ENCODE results near the gene STAMBPL1.
"Not testable (repeated sequence)": the region's sequence is repeated elsewhere in the genome, so short reads cannot be mapped to it uniquely, and the experiment has no call there.

STAMBPL1 gene

GRCh38 chr10:88858491-88858890, 21.6 kb upstream of the STAMBPL1 start:
- DNase-seq, result no peak

DNA sequence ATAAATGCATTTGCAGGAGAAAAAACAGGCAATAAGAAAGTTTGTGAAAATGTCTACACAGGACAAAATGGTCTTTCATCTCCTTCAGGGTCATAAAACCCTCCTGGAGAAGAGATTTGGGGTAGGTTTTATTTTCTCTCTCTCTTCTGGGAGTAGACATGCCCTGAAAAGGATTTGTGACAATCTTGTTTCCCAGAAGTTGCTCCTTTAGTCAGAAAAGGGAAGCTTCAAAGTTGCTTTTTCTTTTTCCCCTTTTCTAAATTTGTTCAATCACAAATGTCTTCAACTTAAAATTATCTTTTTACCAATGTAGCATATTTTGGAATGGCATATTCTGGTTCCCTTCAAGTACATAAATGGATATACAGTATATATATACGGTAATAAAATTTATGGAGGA, 19.0 kb upstream of the STAMBPL1 start:
- DNase-seq, result no peak

DNA sequence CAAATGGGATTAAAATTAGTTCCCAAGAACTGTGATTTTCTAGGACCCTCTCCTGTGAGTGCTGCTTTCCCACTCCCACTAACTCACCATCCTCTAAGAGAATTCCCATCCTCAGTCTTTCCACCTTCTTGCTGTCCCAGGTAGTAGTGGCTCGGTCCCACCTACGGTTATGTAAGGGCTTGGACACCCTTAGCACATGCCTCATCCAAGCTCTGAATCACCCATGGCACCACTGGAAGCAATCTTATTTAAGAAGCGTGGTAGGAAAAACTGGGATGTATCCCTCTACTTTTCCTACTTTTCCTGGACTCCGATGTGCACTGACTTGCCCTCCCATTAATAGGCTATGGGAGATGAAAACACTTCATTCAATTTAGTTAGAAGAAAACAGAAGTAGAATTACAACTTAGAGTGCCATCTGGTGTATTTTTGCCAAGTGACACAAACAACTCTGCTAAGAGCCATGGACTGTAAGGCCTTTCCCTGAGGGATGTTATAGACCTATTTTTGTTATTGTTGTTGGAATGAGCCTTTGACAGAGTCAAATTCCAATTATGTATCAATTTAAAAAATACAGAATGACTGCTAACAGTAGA, 14.7 kb upstream of the STAMBPL1 start:
- DNase-seq, result no peak

- no peak for DNase-seq
Observed at GRCh38 chr10:88866454-88866853, 13.6 kb upstream of the STAMBPL1 start.

DNA sequence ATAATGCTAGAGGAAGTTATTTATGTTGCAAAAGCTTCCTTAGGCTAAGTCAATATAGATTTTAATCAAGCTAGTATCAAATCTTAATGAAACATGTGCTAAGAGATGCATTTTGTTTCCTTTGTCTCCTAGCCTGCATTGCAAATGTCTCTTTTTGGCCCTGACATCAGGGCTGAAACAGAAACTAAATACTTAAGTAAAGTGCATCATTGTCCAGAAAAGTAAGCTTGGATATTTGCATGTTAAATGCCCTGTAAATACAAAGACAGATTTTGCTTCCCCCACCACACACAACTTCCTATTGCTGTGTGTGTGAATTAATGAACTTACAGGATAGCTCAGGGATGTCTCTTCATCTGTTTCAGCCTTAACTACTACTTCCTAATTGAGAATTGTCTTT, 10.0 kb upstream of the STAMBPL1 start:
- no peak for DNase-seq

GRCh38 chr10:88873757-88874156, 6.3 kb upstream of the STAMBPL1 start:
- DNase-seq, result no peak

DNA sequence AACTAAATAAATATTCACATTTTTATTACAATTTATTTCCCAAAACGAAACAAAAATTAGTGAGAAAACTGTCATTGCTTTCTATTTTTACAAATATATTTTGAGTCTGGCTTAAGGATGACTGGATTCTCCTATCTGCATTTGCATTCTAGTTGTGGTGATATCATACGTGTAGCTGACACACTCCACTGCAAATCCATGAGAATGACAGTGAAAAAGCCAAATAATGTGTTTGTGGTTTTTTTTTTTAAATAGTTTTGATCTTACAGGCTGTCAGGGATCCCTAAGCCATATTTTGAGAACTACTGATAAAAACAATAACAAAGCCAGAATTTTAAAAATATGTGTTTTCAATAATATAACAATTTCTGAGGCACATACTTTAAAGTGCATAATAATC, 5.8 kb upstream of the STAMBPL1 start:
- no peak for DNase-seq

GRCh38 chr10:88875081-88875480, 5.0 kb upstream of the STAMBPL1 start:
- DNase-seq, result no peak

GRCh38 chr10:88877298-88877697, 2.7 kb upstream of the STAMBPL1 start:
- DNase-seq, result no peak

- peak; percentile 78 for DNase-seq
Observed at GRCh38 chr10:88880282-88881076, 434 bp downstream of the STAMBPL1 start.

DNA sequence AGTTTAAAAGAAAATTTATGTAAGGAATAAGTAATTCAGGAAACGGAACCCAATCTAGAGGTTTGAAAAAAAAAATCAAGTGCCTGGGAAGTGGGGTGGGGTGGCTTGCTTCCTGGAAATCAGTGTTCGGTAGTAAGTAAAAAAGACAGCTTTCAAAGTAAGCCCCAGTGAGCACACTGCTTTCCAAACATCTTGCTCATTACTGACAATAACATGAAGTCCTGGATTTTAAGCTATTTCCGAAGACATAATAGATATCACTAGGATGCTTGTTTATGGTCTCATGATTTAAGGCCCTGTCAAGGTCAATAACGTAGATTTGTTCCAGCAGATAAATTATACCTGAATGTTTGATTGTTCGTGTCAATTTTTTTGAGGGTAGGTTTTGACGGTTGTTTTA, 1.3 kb downstream of the STAMBPL1 start:
- DNase-seq, result no peak

DNA sequence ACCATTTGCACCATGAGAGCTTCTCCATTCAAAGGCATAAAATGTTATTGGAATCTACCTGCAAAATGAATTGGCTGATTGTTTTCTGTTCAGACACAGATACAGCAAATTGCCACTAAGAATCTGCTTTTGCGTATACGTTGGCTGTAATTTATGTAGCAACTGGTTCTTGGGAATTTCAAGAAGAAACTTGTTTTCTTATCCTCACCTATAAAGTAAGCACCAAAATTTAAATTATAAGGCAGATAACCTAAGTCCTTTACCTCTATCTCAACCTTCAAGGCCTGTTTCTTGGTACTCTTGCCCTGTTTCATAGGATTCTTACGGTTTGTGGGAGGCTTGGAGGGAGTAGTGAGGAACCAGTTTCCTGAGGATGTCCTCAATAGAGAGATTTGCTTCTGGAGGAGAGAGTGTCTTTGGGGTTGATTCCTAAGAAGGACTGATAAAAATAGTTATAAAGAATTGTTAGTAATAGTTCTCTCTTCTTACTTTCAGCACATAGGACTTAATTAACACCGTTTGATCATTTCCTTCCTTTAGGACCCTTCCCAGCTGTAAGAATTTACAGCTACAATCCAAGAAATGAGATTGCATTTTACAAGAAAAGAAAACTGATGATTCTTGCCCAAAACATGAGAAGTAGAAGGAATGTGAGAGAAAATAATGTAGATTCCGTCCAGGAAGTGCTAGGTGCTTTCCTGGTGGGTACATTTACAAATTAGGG, 2.0 kb downstream of the STAMBPL1 start:
- no peak for DNase-seq

- not testable (repeated sequence) for DNase-seq
Observed at GRCh38 chr10:88882646-88883447, 2.8 kb downstream of the STAMBPL1 start.

DNA sequence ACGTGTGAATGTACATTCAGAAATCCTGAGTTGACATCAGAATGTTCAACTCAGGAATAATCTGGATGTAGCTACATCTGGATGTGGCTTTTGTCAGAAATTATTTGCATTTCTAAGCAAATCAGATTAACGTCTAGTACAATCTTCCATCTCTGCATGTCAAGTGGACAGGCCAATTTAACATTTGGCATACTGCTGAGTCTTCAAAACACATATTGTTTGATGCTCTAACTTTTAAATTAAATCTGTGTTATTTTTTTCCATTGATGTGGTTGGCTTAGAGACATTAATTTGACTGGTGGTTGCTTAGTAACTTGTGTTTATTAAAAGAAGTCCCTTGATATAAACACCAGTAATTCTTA, 3.4 kb downstream of the STAMBPL1 start:
- no peak for DNase-seq

DNA sequence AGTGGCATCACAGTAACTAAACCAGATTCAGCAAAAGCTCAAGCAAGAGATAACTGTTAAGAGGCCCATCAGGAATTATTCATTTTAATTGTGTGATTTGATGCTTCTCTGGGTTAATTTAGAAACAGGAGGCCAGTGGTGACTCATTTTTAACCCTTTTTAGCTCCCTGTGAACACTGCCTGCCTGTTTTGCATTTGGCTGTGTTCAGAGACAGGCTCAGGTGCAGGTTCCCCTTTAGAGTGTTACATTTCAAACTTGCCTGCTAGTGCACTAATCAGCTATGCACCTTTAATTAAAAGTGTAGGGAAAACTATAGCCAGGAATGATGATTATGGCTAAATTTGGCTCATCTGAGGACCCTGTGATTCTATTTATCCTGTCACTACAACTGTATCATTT, 6.5 kb downstream of the STAMBPL1 start:
- DNase-seq, result no peak

- DNase-seq, result no peak
Observed at GRCh38 chr10:88888810-88889445, 8.9 kb downstream of the STAMBPL1 start.

GRCh38 chr10:88889559-88890337, 9.7 kb downstream of the STAMBPL1 start:
- DNase-seq, result no peak

- DNase-seq, result no peak
Observed at GRCh38 chr10:88890681-88891381, 10.8 kb downstream of the STAMBPL1 start.

- no peak for DNase-seq
Observed at GRCh38 chr10:88892222-88892967, 12.3 kb downstream of the STAMBPL1 start.

DNA sequence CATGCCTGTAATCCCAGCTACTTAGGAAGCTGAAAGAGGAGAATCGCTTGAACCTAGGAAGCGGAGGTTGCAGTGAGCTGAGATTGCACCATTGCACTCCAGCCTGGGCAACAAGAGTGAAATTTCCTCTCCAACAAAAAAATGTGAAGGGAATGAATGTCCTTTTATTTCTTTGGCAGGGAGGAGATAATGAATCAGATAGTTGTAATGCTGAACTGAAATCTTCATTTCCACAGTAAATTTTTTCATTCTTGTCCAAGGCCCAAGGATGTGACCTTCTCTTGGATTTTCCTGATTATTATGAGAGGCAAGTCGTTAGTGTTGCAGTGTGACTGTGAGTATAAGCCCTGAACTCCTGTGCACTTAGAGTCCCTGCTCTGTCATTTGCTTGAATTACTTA, 13.6 kb downstream of the STAMBPL1 start:
- DNase-seq, result no peak

DNA sequence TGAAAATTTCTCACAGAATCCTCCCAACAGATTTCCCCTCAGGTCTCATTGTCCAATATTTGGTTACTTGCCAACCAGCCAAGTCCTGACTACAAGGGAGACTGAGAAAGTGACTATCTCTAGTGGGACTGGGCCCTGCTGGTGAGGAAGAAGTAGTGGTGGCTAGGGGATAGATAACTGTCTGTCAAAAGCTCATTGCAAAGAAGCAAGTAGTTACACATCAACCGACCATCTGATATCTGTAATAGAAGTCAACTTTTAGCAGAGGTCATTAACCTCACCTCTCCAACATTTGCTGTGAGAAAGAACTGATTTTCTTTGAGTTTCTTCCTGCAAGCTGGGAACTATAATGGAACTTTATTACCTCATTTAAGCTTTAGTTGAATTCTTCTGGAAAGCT, 15.2 kb downstream of the STAMBPL1 start:
- DNase-seq, result no peak

All from T1000 (cell line).